Mammary epithelial cell (primary cell): ENCODE data around the gene PGBD5.

Experiments
- CTCF ChIP-seq, 2 donors: IDR thresholded peaks in 1 of 2; conservative IDR thresholded peaks in 1 of 2; 2 replicates each; pipeline ENCODE4 v1.5.1; 2011 to 2012; ENCODE audit warnings: inconsistent platforms in 2 of 2, low read length in 2 of 2, mild to moderate bottlenecking in 2 of 2, control low read depth in 1 of 2, low read depth in 1 of 2; ENCODE audit not compliant: insufficient read depth in 1 of 2; ENCODE audit errors: extremely low read depth in 1 of 2
- EZH2 ChIP-seq: IDR thresholded peaks from 2 replicates; pipeline ENCODE4 v1.6.1; 2012; ENCODE audit warnings: low read length, inconsistent platforms, borderline replicate concordance

GRCh38 chr1:230320804-230321203 is 105.3 kb downstream of the PGBD5 start:
- TF ChIP-seq EZH2 (no peak), CTCF (conservative IDR thresholded peaks at IDR 0.05 in 1 of 2, IDR thresholded peaks at IDR 0.05 in 1 of 2; ENCODE audit: extremely low read depth in 1 of 2, insufficient read depth in 1 of 2, low read depth in 1 of 2, low read length in 2 of 2) (no peak)
